SK-N-SH (cell line): ENCODE measurements around the gene RPL7A.

ENCODE experiments used
- CTCF ChIP-seq: fragments of 200-600 bp; sonication (generic); IDR thresholded peaks from 2 replicates; pipeline ENCODE4 v1.6.1; 2017; ENCODE audit warnings: antibody characterized with exemption, mild to moderate bottlenecking, moderate library complexity
- EP300 ChIP-seq, 2 experiments: IDR thresholded peaks; 2 replicates each; pipeline versions ENCODE4 v1.4.0 to v1.6.1; 2012; ENCODE audit warnings: borderline replicate concordance in 1 of 2, low read depth in 1 of 2, low read length in 1 of 2
- FOSL2 ChIP-seq: IDR thresholded peaks from 2 replicates; pipeline ENCODE4 v1.4.0; 2012; ENCODE audit warnings: low read depth, mild to moderate bottlenecking, moderate library complexity, borderline replicate concordance
- MXI1 ChIP-seq: IDR thresholded peaks from 2 replicates; pipeline ENCODE4 v1.6.1; 2012; ENCODE audit warnings: mild to moderate bottlenecking, low read depth, low read length, improper control_type of control experiment
- NFIC ChIP-seq: IDR thresholded peaks from 2 replicates; pipeline ENCODE4 v1.4.0; 2012; ENCODE audit warnings: borderline replicate concordance
- POLR2AphosphoS5 ChIP-seq: IDR thresholded peaks from 2 replicates; pipeline ENCODE4 v1.6.1; 2012; ENCODE audit warnings: low read depth, low read length
- REST ChIP-seq: IDR thresholded peaks from 2 replicates; pipeline ENCODE4 v1.6.1; 2012; ENCODE audit warnings: mild to moderate bottlenecking, low read depth, low read length, moderate library complexity
- SMC3 ChIP-seq: IDR thresholded peaks from 2 replicates; pipeline ENCODE4 v1.6.1; 2012; ENCODE audit warnings: low read depth, low read length, improper control_type of control experiment
- TAF1 ChIP-seq: IDR thresholded peaks from 2 replicates; pipeline ENCODE4 v1.6.1; 2012; ENCODE audit warnings: low read depth, mild to moderate bottlenecking, low read length, moderate library complexity, borderline replicate concordance
- ZBTB33 ChIP-seq: IDR thresholded peaks from 2 replicates; pipeline ENCODE4 v1.4.0; 2012; ENCODE audit warnings: low read depth, borderline replicate concordance

GRCh38 chr9:133301253-133302230, 46.5 kb upstream of the RPL7A start:
- TF ChIP-seq CTCF (no peak), TAF1 (no peak), POLR2AphosphoS5 (no peak), EP300 (IDR thresholded peaks at IDR 0.05; ENCODE audit: borderline replicate concordance in 1 of 2, low read depth in 1 of 2, low read length in 1 of 2) (no peak), NFIC (no peak), FOSL2 (no peak), MXI1 (no peak), SMC3 (no peak), ZBTB33 (no peak), REST (no peak)
